Measurements from ENCODE around the gene ZNF511. TPM values are rescaled to one million over a fixed set of nuclear protein-coding genes. Genes with fewer than 3 reads are reported as not detected.

The ZNF511 gene
- total and polyA plus RNA-seq, 2 experiments from 2014 or later = 12.6 to 59.5 TPM

- H3K4me1 ChIP-seq (ENCODE audit: insufficient read depth) = peaks cover 11% of the 10 kb centered on the region
- DNase-seq = no peak
- H3K9ac ChIP-seq = no peak overlapping the region
- H4K20me1 ChIP-seq (ENCODE audit: insufficient read depth) = no peaks in the 10 kb centered on the region
- in situ Hi-C loops (cut with MboI) = no loop called here
- H3K9me3 ChIP-seq (ENCODE audit: low read depth) = no peaks in the 10 kb centered on the region
- H3K4me3 ChIP-seq = no peak overlapping the region
- H3F3A ChIP-seq (ENCODE audit: insufficient read depth) = peaks cover 7% of the 10 kb centered on the region; the same call in 1 of the 2 replicates
- H3K36me3 ChIP-seq (ENCODE audit: low read depth) = peaks cover 27% of the 10 kb centered on the region; the same call in 1 of the 2 replicates
- WGBS, 2 experiments (ENCODE audit: low coverage in 1 of 2, low lambda C conversion rate in 2 of 2, missing lambda C conversion rate in 2 of 2) = 92% methylated on average over 10 of the region's 10 CpGs
- TF ChIP-seq EZH2phosphoT487 (IDR thresholded peaks at IDR 0.05; ENCODE audit: insufficient read depth, low read depth) (no peak), EZH2 (IDR thresholded peaks at IDR 0.05; ENCODE audit: insufficient read depth, poor library complexity, severe bottlenecking) (no peak)
- peaks cover 19% of the 10 kb centered on the region for H3K79me2 ChIP-seq (ENCODE audit: insufficient read depth)
- no peak overlapping the region for H2AFZ ChIP-seq
- H3K27me3 ChIP-seq (replicated peaks; ENCODE audit: insufficient read depth) = no peaks in the 10 kb centered on the region
- no peak overlapping the region for H3K4me2 ChIP-seq (ENCODE audit: unreplicated experiment)
- no peaks in the 10 kb centered on the region for H3K9me2 ChIP-seq (ENCODE audit: insufficient read depth)
- no peak overlapping the region for H3K27ac ChIP-seq
Observed at GRCh38 chr10:133297504-133297903, 11.2 kb upstream of the ZNF511 start.

- Histone ChIP-seq H3K9me3 (ENCODE audit: low read depth) (no peaks in the 10 kb centered on the region), H3K36me3 (ENCODE audit: low read depth) (peaks cover 27% of the 10 kb centered on the region; the same call in 1 of the 2 replicates), H3K79me2 (ENCODE audit: insufficient read depth) (peaks cover 29% of the 10 kb centered on the region), H2AFZ (no peak overlapping the region), H3K9ac (no peak overlapping the region), H3F3A (ENCODE audit: insufficient read depth) (0 out of 2 replicates have a peak, but pooled peaks cover 7% of the 10 kb centered on the region), H3K27ac (no peak overlapping the region), H3K9me2 (ENCODE audit: insufficient read depth) (no peaks in the 10 kb centered on the region), H3K4me1 (ENCODE audit: insufficient read depth) (peaks cover 2% of the 10 kb centered on the region; the same call in 1 of the 2 replicates), H3K27me3 (replicated peaks; ENCODE audit: insufficient read depth) (no peaks in the 10 kb centered on the region), H3K4me3 (no peak overlapping the region), H4K20me1 (ENCODE audit: insufficient read depth) (no peaks in the 10 kb centered on the region), H3K4me2 (ENCODE audit: unreplicated experiment) (no peak overlapping the region)
- in situ Hi-C loops (cut with MboI) = no loop called here
- DNase-seq = no peak
- no peak for TF ChIP-seq EZH2phosphoT487 (IDR thresholded peaks at IDR 0.05; ENCODE audit: insufficient read depth, low read depth)
- 87 to 88% methylated on average over 14 of the region's 14 CpGs for WGBS, 2 experiments (ENCODE audit: low coverage in 1 of 2, low lambda C conversion rate in 2 of 2, missing lambda C conversion rate in 2 of 2)
Observed at GRCh38 chr10:133298466-133298865, 10.2 kb upstream of the ZNF511 start.

GRCh38 chr10:133299224-133299623, 9.5 kb upstream of the ZNF511 start:
- Histone ChIP-seq H3K4me1 (ENCODE audit: insufficient read depth) (no peaks in the 10 kb centered on the region), H4K20me1 (ENCODE audit: insufficient read depth) (no peaks in the 10 kb centered on the region), H3K4me3 (no peak overlapping the region), H3K36me3 (ENCODE audit: low read depth) (peaks cover 27% of the 10 kb centered on the region; the same call in 1 of the 2 replicates), H3K27ac (no peak overlapping the region), H2AFZ (no peak overlapping the region), H3K9ac (no peak overlapping the region), H3K4me2 (ENCODE audit: unreplicated experiment) (no peak overlapping the region), H3K9me3 (ENCODE audit: low read depth) (no peaks in the 10 kb centered on the region), H3K9me2 (ENCODE audit: insufficient read depth) (no peaks in the 10 kb centered on the region), H3K27me3 (replicated peaks; ENCODE audit: insufficient read depth) (no peaks in the 10 kb centered on the region), H3K79me2 (ENCODE audit: insufficient read depth) (peaks cover 37% of the 10 kb centered on the region), H3F3A (ENCODE audit: insufficient read depth) (0 out of 2 replicates have a peak, but pooled peaks cover 6% of the 10 kb centered on the region)
- WGBS, 2 experiments (ENCODE audit: low coverage in 1 of 2, low lambda C conversion rate in 2 of 2, missing lambda C conversion rate in 2 of 2) = 96 to 98% methylated on average over 10 of the region's 10 CpGs
- DNase-seq = no peak
- in situ Hi-C loops (cut with MboI) = no loop called here
- no peak for TF ChIP-seq EZH2phosphoT487 (IDR thresholded peaks at IDR 0.05; ENCODE audit: insufficient read depth, low read depth)
- no peak for TF ChIP-seq EZH2 (IDR thresholded peaks at IDR 0.05; ENCODE audit: insufficient read depth, poor library complexity, severe bottlenecking)

DNA sequence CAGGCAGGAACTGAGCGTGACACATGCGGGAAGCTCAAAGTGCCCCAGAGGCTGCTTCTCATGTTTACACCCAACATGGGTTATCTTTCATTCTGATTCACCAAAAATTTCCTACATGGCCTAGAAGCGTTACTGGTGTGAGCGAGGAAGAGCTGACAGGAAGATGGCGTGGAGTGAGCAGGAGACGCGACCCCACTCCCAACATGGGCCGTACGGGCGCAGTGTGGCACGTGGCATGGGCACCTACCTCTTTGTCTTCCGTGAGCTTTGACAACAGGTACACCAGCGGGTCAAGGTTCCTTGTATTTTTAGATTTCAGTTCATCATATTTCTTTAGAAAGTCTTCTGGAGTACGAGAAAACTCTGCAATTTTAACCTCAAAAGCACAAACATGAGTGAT, 9.0 kb upstream of the ZNF511 start:
- Histone ChIP-seq H3K27me3 (replicated peaks; ENCODE audit: insufficient read depth) (no peaks in the 10 kb centered on the region), H3K27ac (no peak overlapping the region), H3K4me2 (ENCODE audit: unreplicated experiment) (no peak overlapping the region), H3K4me3 (no peak overlapping the region), H3K9me2 (ENCODE audit: insufficient read depth) (no peaks in the 10 kb centered on the region), H3K9me3 (ENCODE audit: low read depth) (no peaks in the 10 kb centered on the region), H4K20me1 (ENCODE audit: insufficient read depth) (no peaks in the 10 kb centered on the region), H3K9ac (no peak overlapping the region), H3K79me2 (ENCODE audit: insufficient read depth) (peaks cover 42% of the 10 kb centered on the region), H3K36me3 (ENCODE audit: low read depth) (peaks cover 27% of the 10 kb centered on the region; the same call in 1 of the 2 replicates), H2AFZ (no peak overlapping the region), H3F3A (ENCODE audit: insufficient read depth) (0 out of 2 replicates have a peak, but pooled peaks cover under 1% of the 10 kb centered on the region), H3K4me1 (ENCODE audit: insufficient read depth) (no peaks in the 10 kb centered on the region)
- in situ Hi-C loops (cut with MboI) = no loop called here
- 91% methylated on average over 14 of the region's 14 CpGs for WGBS, 2 experiments (ENCODE audit: low coverage in 1 of 2, low lambda C conversion rate in 2 of 2, missing lambda C conversion rate in 2 of 2)
- DNase-seq = no peak
- TF ChIP-seq EZH2 (IDR thresholded peaks at IDR 0.05; ENCODE audit: insufficient read depth, poor library complexity, severe bottlenecking) (no peak), EZH2phosphoT487 (IDR thresholded peaks at IDR 0.05; ENCODE audit: insufficient read depth, low read depth) (no peak)

All from GM23248 (cell line).